Colonic mucosa (tissue), 4 donors: ENCODE results near the gene OGFR. TPM values are rescaled to one million over a fixed set of nuclear protein-coding genes. Genes with fewer than 3 reads are reported as not detected.

ENCODE experiments used
- DNase-seq: peaks from one replicate; pipeline ENCODE4 v3.0.0-alpha.2; 2020
- H3K27ac ChIP-seq: fragments of 200-600 bp; one replicate; pipeline ENCODE4 v1.8.0; 2021
- H3K27me3 ChIP-seq: fragments of 200-600 bp; one replicate; pipeline ENCODE4 v1.8.0; 2021
- H3K36me3 ChIP-seq: fragments of 200-600 bp; one replicate; pipeline ENCODE4 v1.8.0; 2021
- H3K4me1 ChIP-seq: fragments of 200-600 bp; one replicate; pipeline ENCODE4 v1.8.0; 2021; ENCODE audit warnings: mild to moderate bottlenecking
- H3K4me3 ChIP-seq: fragments of 200-600 bp; one replicate; pipeline ENCODE4 v1.8.0; 2021
- H3K9ac ChIP-seq, 2 donors: one replicate each; pipeline ENCODE4 v1.7.0; 2013; ENCODE audit warnings: control low read depth in 2 of 2, low read depth in 2 of 2, low read length in 2 of 2
- H3K9me3 ChIP-seq: fragments of 200-600 bp; one replicate; pipeline ENCODE4 v1.8.0; 2021
- CTCF ChIP-seq: fragments of 200-600 bp; IDR thresholded peaks from one replicate; pipeline ENCODE4 v1.8.0; 2022; ENCODE audit warnings: antibody characterized with exemption, mild to moderate bottlenecking
- intact Hi-C: fragments of 100-400 bp; cut with DNase I; formaldehyde crosslinking; loops from one replicate; pipeline ENCODE4 v1.14.1; 2022
- total RNA-seq, 2 donors: library from RNA; stranded (reverse); fragmentation: NEBNext Ultra II Directional in 1 of 2; extraction: Animal tissue kit (Norgen Biotek cat#: 25700) in 1 of 2; gene quantifications; one replicate each; pipeline ENCODE4 v1.2.1, GENCODE V29; 2021
- donor health status: healthy.
- donor health status: DM: no; HTN: no; CAD: no.
- donor health status: DM: no; HTN: no; CAD: no.

OGFR gene
- total RNA-seq, 2 donors from 2014 or later = 36.3 to 36.8 TPM

- no peak overlapping the region for H3K27ac ChIP-seq
- intact Hi-C loops = no loop called here
- H3K4me3 ChIP-seq = no peak overlapping the region
- no peaks in the 10 kb centered on the region for H3K36me3 ChIP-seq
- no peaks in the 10 kb centered on the region for H3K4me1 ChIP-seq
- no peaks in the 10 kb centered on the region for H3K9me3 ChIP-seq
- DNase-seq = peak; percentile 49
- TF ChIP-seq CTCF = no peak
- no peaks in the 10 kb centered on the region for H3K27me3 ChIP-seq
- H3K9ac ChIP-seq = no peak overlapping the region
These were observed 37.9 kb upstream of the OGFR start for GRCh38 chr20:62766716-62767115.

GRCh38 chr20:62768234-62768546 is 36.4 kb upstream of the OGFR start:
- H3K36me3 ChIP-seq = no peaks in the 10 kb centered on the region
- no peak overlapping the region for H3K27ac ChIP-seq
- H3K4me3 ChIP-seq = no peak overlapping the region
- H3K9ac ChIP-seq = no peak overlapping the region
- no peaks in the 10 kb centered on the region for H3K27me3 ChIP-seq
- intact Hi-C loops = no loop called here
- H3K4me1 ChIP-seq = no peaks in the 10 kb centered on the region
- TF ChIP-seq CTCF = no peak
- no peaks in the 10 kb centered on the region for H3K9me3 ChIP-seq
- DNase-seq = no peak

GRCh38 chr20:62768551-62769287 is 35.9 kb upstream of the OGFR start:
- no peaks in the 10 kb centered on the region for H3K4me1 ChIP-seq
- no peaks in the 10 kb centered on the region for H3K9me3 ChIP-seq
- no peaks in the 10 kb centered on the region for H3K27me3 ChIP-seq
- intact Hi-C loops = no loop called here
- H3K27ac ChIP-seq = no peak overlapping the region
- H3K9ac ChIP-seq = no peak overlapping the region
- H3K4me3 ChIP-seq = no peak overlapping the region
- no peak for TF ChIP-seq CTCF
- no peaks in the 10 kb centered on the region for H3K36me3 ChIP-seq
- no peak for DNase-seq

GRCh38 chr20:62769346-62770071 is 35.1 kb upstream of the OGFR start:
- Histone ChIP-seq H3K4me3 (no peak overlapping the region), H3K4me1 (no peaks in the 10 kb centered on the region), H3K9ac (no peak overlapping the region), H3K27ac (no peak overlapping the region), H3K27me3 (no peaks in the 10 kb centered on the region), H3K9me3 (no peaks in the 10 kb centered on the region), H3K36me3 (no peaks in the 10 kb centered on the region)
- intact Hi-C loops = no loop called here
- DNase-seq = no peak
- TF ChIP-seq CTCF = no peak

- Histone ChIP-seq H3K27me3 (no peaks in the 10 kb centered on the region), H3K36me3 (no peaks in the 10 kb centered on the region), H3K27ac (no peak overlapping the region), H3K9ac (no peak overlapping the region), H3K4me1 (no peaks in the 10 kb centered on the region), H3K4me3 (no peak overlapping the region), H3K9me3 (no peaks in the 10 kb centered on the region)
- DNase-seq = no peak
- no peak for TF ChIP-seq CTCF
- intact Hi-C loops = no loop called here
These were observed 34.3 kb upstream of the OGFR start for GRCh38 chr20:62770111-62770910.
